ENCODE measurements around the gene RIN1.

GRCh38 chr11:66302656-66303055 is 33.6 kb downstream of the RIN1 start:
- TF ChIP-seq EZH2 (IDR thresholded peaks at IDR 0.05; ENCODE audit: borderline replicate concordance, insufficient read depth, low read depth, low read length, poor library complexity, severe bottlenecking) (no peak), CTCF (IDR thresholded peaks at IDR 0.05) (no peak)
